Measurements from ENCODE around the gene SKIDA1. TPM values are rescaled to one million over a fixed set of nuclear protein-coding genes. Genes with fewer than 3 reads are reported as not detected.

The SKIDA1 gene
- total RNA-seq, 4 donors from 2014 or later = 0.85 to 2.6 (median 1.5) TPM; not detected in 1

DNA sequence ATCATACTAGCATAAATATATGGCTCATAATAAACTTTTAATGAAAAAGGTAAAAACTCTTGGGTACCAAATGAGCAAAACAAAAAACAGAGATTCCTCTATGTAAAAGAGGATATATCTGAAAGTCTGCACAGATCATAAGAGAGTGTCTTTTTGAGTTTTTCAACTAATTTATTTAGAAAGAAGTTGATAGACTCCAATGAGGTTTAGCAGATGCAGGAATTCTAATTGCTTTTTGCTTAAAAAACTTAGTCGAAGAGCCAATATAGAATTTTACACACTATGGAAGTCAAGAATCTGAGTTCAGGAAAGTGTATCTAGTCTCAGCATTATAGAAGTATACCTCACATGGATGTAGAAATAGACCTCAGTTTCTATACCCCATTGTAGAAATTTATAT lies 5.2 kb upstream of the SKIDA1 start:
- TF ChIP-seq, protein P1, sequence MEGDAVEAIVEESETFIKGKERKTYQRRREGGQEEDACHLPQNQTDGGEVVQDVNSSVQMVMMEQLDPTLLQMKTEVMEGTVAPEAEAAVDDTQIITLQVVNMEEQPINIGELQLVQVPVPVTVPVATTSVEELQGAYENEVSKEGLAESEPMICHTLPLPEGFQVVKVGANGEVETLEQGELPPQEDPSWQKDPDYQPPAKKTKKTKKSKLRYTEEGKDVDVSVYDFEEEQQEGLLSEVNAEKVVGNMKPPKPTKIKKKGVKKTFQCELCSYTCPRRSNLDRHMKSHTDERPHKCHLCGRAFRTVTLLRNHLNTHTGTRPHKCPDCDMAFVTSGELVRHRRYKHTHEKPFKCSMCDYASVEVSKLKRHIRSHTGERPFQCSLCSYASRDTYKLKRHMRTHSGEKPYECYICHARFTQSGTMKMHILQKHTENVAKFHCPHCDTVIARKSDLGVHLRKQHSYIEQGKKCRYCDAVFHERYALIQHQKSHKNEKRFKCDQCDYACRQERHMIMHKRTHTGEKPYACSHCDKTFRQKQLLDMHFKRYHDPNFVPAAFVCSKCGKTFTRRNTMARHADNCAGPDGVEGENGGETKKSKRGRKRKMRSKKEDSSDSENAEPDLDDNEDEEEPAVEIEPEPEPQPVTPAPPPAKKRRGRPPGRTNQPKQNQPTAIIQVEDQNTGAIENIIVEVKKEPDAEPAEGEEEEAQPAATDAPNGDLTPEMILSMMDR (IDR thresholded peaks at IDR 0.05; ENCODE audit: low read depth) = no peak

DNA sequence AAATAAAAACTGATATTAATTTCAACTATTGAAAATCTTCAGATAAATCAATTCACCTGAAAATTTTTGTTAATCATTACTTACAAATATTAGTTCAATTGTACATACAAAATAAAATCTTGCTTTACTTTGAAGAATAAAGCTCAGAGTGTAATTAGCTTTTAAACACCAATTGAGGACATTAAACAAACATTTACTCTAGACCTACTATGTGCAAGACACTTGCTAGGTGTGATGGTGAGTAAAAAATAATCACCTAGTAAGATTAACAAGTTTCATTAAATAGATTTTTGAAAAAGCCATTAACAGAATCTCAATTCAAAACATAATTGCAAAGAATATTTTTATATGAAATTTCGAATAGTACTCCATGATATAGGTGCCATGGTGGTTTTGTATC lies 4.7 kb upstream of the SKIDA1 start:
- TF ChIP-seq, protein P1 (IDR thresholded peaks at IDR 0.05; ENCODE audit: low read depth) = no peak

DNA sequence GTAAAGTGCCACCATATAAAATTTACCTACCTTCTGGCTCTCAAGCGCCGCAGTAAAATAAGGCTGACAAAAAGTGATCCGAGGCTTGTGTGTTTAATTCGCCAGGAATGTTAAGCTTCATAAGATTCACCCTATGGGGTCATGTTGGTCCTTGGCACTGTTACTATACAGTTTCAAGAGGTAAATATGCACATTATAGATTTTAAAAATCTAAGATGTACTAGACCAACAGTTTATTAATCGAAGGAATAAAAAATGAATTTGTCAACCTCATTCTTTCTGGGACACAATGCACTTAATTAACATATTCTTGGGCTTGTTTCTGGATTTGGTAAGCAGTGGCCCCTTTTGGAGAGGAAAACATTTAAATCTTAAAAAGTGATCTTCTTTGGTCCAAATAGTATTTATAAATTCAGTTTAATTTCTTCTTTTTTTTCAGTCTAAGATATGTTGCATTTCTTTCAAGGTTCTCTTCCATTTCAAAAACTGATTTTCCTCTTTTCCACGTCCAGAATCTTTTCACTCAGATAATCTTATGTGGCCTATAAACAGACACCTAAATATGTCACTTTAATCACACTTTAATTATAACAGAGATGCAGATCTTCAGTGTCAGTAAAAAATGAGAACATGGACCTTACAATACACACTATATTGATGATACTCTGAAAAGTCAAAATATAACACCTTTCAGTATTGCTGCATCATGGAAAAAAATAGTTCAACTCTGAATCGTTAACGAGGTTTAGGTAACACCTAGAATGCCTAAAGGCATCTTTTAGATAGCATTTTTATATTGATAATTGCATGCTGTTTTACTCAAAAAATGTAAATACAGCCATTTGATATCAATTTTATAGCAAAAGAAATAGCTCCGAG lies 3.8 kb upstream of the SKIDA1 start:
- TF ChIP-seq, protein P1 (IDR thresholded peaks at IDR 0.05; ENCODE audit: low read depth) = no peak

DNA sequence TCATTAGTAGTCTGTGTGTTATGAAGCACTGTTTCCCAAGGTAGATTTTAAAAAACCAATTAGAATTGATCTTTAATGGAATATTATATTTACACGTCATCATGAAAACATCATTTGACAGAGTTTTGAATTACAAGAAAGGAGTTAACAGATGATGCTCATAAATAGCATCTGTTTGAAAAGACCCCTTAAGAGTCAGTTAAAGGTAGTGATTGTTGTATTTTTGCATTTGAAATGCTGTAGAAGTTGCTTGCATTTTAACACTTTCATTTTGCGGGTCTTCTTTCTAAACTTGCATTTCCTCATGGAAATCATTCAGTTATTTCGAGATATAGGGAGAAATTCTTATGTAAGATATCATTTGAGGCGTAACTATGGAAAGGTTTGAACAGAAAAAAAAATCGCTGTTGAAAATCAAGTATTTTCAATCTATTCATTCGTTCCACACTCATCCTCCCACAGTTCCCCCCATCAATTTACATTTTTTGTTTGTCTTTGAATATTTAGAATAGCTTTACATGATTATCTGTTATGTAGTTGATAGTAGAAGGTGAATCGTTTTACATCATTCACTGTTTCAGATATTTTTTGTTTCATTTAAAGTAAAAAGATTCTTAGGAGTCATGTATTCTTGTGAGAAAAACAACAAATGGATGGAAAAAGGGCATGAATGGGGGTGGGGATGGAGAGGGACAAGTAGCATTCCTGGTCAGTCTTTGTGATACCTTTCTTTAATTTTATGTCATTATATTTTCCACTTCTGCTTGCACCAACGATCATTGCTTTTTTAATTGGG lies 3.0 kb upstream of the SKIDA1 start:
- TF ChIP-seq, protein P1 (IDR thresholded peaks at IDR 0.05; ENCODE audit: low read depth) = no peak

DNA sequence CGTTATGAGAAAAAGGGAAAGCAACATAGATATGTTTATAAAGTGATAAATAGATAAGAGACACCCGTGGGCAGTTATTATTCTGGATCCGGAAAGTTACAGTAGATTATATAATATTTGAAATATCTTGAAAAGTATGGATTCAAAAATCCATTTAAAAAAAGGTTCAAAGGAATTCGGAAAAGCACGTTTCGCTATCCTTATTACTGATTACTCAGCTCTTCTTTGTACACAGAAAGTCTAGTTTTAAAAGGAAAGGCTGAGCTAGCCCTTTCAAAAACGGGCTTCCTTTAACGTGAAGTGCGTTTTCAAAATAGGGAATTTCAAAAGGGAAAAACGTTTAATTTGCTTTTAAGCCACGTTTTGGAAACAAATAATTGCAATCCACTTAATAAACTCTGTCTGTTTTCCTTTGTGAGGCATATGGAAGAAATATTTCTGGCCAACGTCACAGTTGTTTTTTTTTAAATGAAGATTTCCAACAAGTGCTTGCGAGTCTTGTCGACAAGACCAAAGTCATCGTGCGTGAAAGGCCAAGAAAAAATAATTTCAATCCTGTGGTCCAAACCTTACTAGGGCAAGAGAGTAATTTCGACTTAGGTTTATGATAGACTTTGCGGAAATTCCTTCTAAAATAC lies 2.2 kb upstream of the SKIDA1 start:
- TF ChIP-seq, protein P1 (IDR thresholded peaks at IDR 0.05; ENCODE audit: low read depth) = no peak

DNA sequence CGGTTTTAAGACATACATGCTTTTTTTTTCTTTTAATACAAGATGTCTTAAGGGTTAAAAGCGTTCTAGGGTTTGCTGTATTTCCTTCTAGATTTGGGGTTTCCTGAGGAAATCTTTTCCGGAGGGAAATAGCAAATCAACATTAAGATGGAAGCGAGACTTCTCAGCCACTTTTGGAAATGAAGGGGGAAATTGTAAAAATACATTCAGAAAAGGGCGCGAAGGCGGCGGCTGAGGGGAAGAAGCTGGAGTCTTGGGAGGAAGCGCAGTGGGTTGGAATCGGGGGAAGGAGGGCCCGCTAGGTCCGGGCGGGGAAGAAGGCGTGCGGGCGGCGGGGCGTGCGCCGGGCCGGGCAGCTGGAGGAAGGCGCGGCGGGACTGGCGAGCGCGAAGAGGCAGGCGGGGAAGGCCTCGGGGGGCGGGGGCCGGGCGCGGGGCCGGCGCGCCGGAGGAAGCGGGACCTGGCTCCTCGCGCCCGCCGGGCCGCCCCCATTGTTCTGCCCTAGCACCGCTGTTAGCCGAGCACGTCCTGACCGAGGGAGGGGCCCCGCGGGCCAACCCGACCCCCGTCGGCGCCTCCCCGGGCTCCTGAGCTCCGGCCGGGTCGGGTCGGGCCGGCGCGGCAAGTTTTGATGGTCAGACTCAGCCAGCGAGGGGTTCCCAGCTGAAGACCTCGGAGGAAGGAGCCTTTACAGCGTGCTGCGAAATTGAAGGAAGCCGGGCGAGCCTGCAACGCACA lies 1.5 kb upstream of the SKIDA1 start:
- TF ChIP-seq, protein P1 (IDR thresholded peaks at IDR 0.05; ENCODE audit: low read depth) = no peak

Data from subcutaneous adipose tissue (tissue), 4 donors.